NCI-H187 treated with DMSO at 0.1 percent for 48 hours (cell line): ENCODE measurements around the gene COMMD6.
"Not testable (repeated sequence)": the region's sequence is repeated elsewhere in the genome, so short reads cannot be mapped to it uniquely, and the experiment has no call there.

ENCODE experiments used
- DNase-seq: peaks from one replicate; lab custom pipeline; 2025; lab: John Stamatoyannopoulos, UW

Gene COMMD6

GRCh38 chr13:75537401-75538365 lies at the start of gene COMMD6:
Gene COMMD6 (minus strand): TSS chr13:75537841. CDS start chr13:75537805, 36 bp downstream.
- DNase-seq: peak; percentile 71

DNA sequence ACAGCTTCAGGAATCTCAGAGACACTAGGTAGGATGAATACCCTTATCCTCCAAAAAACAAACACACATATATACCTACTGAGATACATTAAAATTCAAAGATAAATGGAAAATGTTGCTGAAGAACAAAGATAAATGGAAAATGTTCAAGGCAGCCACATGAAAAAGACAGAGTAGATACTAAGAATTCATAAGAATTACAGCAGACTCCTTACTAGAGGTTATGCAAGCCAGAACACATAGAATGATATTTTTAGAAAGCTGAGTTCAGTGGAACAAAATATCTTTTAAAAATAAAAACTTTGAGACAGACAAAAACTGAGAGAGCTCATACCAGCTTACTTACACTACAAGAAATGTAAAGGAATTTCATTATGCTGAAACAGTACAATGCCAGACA lies 47.5 kb upstream of the COMMD6 start:
- DNase-seq: no peak

DNA sequence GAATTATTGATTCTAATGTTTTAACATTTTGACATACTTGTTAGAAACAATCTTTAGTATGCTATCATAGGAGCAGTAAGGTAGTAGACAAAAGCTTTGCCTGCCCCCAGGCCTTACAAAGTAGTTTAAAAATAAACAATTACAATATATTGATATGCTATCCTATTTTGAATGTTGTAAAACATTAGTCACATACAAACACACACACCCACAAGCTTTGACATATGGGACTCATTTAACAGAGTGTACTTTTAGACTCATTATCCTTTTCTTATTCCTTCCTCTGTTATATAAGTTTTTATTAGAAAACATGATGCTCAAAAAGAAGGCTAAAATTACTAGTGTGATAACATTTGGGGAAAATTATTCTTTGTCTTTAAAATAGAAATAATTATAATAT lies 45.5 kb upstream of the COMMD6 start:
- DNase-seq: no peak

GRCh38 chr13:75581874-75582640 lies 44.4 kb upstream of the COMMD6 start:
- no peak for DNase-seq

- no peak for DNase-seq
Measured at GRCh38 chr13:75579529-75579928, 41.9 kb upstream of the COMMD6 start.

DNA sequence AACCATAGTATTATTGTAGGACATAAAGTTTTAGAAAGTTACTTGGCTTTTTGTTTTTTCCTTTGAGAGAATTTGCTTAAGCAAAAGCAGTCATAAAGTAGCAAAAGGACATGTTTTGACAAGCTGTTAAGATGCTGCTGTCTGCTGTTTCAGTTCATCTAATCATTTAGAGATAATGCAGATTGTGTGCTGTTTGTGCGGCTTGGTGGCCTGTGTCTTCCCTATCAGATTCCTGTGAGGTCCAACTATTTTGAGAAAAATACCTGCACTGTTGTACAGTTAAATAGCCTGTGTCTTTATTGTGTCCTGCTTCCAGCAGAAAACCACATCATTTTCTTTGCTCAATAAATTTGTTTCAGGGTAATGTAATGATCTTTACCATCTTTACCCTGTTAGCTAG lies 31.9 kb upstream of the COMMD6 start:
- DNase-seq: no peak

DNA sequence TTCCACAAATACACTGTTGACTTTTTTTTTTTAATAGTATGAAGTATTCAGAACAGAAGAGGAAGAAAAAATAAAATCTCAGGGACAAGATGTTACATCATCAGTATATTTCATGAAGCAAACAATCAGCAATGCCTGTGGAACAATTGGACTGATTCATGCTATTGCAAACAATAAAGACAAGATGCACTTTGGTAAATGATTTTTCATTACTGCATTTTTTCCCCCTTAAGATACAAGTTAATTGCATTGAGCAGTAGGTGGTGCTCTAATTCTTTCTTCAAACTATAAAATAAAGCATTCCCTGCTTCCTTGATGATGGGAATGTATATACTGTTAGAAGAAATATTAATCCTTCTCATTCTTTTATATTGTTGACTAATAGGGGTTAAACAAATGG lies 29.0 kb upstream of the COMMD6 start:
- no peak for DNase-seq

DNA sequence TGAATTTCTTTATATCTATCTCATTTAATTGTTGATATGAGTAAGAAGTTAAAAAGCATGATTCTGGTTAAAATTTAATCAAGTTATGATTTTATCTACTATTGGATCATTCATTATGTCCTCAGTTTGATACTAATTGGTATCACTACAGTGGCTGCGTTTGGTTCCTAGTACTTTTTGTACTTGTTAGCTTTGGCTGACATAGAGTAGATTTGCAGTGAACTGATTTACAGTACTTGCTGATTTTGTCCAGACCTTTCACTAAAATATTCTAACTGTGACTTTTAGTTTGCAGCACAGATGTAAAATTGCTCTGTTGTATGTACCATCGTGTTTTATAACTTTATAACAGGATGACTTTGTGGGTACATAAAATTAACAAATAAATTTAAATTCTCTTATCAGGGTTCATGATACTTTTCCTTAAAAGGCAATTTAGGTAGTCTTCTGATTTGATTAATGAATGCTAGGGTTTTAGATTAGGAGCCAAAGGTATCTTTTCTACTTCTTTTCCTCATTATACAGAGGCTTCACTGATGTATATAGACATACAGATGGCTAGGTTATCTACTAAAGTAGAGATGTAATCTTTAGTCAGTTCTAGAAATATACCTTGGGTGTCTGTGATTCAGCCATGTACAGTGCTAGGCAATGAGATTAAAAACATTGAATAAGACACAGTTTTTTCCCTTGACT lies 20.7 kb upstream of the COMMD6 start:
- no peak for DNase-seq

DNA sequence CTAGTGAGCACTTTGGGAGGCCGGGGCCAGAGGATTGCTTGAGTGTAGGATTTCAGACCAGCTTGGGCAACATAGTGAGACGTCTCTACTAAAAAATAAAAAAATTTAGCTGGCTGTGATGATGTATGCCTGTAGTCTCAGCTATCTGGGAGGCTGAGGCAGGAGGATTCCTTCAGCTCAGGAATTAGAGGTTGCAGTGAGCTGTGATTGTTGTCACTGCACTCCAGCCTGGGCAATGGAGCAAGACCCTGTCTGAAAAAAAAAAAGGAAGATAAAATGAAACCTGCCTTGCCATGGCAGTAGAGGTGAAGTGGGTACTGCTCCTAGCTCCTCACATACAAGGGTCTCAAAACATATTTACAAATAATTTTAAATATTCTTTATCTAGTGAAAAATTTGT lies 19.3 kb upstream of the COMMD6 start:
- no peak for DNase-seq

- no peak for DNase-seq
Measured at GRCh38 chr13:75555836-75556235, 18.2 kb upstream of the COMMD6 start.

DNA sequence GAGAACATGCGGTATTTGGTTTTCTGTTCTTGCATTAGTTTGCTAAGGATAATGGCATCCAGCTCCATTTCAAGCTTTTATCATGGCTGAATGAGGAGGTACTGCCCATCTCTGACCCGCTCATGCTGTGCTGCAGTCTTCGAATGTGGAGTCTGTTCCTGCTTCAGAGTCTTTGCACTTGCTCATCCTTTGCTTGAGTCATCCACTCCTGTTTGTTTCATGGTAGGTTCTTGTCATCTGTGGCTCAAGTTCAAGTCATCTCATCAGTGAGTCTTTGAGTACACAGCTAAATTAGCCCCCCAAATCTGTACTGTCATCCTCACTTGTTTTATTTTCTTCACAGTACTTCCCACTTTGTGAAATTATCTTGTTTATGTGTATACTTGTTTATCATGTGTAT lies 17.3 kb upstream of the COMMD6 start:
- DNase-seq: no peak

DNA sequence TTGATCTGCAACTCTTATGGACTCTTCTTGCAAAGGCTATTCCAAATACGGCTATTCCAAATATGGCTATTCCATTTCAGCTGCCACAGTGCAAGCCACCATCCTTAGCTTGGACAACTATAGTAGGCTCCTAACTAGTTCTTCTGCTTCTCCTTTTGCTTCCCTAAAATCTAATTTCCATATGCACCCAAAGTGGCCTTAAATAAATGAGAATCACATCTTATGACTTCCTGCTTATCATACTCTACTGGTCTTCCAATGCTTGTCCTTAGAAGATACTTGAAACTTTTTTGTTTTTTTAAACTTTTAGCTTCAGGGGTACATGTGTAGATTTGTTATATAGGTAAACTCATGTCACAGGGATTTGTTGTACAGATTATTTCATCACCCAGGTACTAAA lies 16.8 kb upstream of the COMMD6 start:
- DNase-seq: no peak

- peak; percentile 20 for DNase-seq
Measured at GRCh38 chr13:75550159-75550567, 12.5 kb upstream of the COMMD6 start.

GRCh38 chr13:75549262-75550158 lies 11.9 kb upstream of the COMMD6 start, which contains the start of gene UCHL3:
Gene UCHL3 (plus strand): TSS chr13:75549791. CDS start chr13:75549821, 30 bp downstream.
- DNase-seq: peak; percentile 81

- DNase-seq: no peak
Measured at GRCh38 chr13:75547917-75548316, 10.3 kb upstream of the COMMD6 start.

GRCh38 chr13:75545386-75545785 lies 7.7 kb upstream of the COMMD6 start:
- DNase-seq: not testable (repeated sequence)

GRCh38 chr13:75544681-75545330 lies 7.2 kb upstream of the COMMD6 start:
- DNase-seq: no peak

- DNase-seq: no peak
Measured at GRCh38 chr13:75541961-75542360, 4.3 kb upstream of the COMMD6 start.

DNA sequence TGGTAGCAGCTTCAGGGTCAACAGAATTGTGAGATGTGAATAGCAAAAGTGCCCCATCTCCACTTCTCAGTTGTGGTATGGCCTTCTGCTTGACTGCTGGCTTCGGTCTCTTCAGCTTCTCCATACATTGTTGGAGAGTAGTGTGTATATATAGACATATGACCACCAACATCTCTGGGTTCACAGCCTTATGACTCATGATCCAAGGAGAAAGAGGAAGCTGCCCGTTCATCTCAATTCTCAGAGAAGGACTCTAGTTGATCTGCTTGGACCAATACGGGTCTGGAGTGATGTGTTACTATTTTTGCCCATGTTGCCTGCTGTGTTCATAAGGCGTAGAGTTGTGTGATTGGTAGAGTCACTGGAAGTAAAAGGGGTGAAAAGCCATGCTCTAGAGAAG lies 3.6 kb upstream of the COMMD6 start:
- DNase-seq: no peak

DNA sequence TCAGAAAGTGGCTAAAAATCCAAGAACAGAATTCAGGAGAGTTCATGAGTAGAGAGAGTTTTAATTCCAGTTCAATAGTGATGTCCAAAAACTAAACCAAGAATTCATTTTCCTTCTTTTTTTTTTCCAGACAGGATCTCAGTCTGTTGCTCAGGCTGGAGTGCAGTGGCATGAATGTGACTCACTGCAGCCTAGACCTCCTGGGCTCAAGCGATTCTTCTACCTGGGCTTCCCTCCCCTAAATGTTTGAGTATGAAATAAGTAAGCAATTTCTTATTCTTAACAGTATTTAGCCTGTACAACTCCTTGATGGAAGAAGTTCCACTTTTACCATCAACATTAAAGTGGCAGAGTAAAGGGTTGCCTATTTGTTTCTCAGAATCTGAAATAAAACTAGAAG lies 3.8 kb downstream of the COMMD6 start:
- no peak for DNase-seq

GRCh38 chr13:75530549-75530961 lies 7.1 kb downstream of the COMMD6 start:
- no peak for DNase-seq
